Body of pancreas (tissue), 4 donors: Measurements from ENCODE around the gene KBTBD13. TPM values are rescaled to one million over a fixed set of nuclear protein-coding genes. Genes with fewer than 3 reads are reported as not detected.

ENCODE experiments used
- ATAC-seq: fragments of 150-250 bp; one replicate; pipeline ENCODE4 v1.9.1; 2016
- DNase-seq, 4 donors: peaks; one replicate each; pipeline ENCODE4 v3.0.0-alpha.2; 2019
- H3K27ac ChIP-seq, 4 donors: fragments of 200-600 bp; sonication (generic); 1 replicate in 3 of 4; 2 replicates in 1 of 4; pipeline versions ENCODE4 v1.5.1 to v1.6.1; 2016 to 2019; ENCODE audit warnings: mild to moderate bottlenecking in 1 of 4, mixed read lengths in 1 of 4, moderate library complexity in 1 of 4
- H3K27me3 ChIP-seq, 2 donors: fragments of 200-600 bp; sonication (generic); one replicate each; pipeline ENCODE4 v1.6.0; 2016; ENCODE audit warnings: mild to moderate bottlenecking in 1 of 2
- H3K36me3 ChIP-seq, 2 donors: fragments of 200-600 bp; sonication (generic); replicated peaks in 1 of 2; 2 replicates each; pipeline ENCODE4 v1.5.1; 2016; ENCODE audit warnings: low read depth in 2 of 2; ENCODE audit not compliant: insufficient read depth in 1 of 2
- H3K4me1 ChIP-seq: fragments of 200-600 bp; sonication (generic); one replicate; pipeline ENCODE4 v1.6.0; 2016
- H3K4me3 ChIP-seq, 2 donors: fragments of 200-600 bp; sonication (generic); 1 replicate in 1 of 2; 2 replicates in 1 of 2; pipeline ENCODE4 v1.5.1; 2016 to 2019
- H3K9me3 ChIP-seq, 3 donors: fragments of 200-600 bp; sonication (generic); 1 replicate in 2 of 3; 2 replicates in 1 of 3; pipeline ENCODE4 v1.5.1; 2016
- POLR2A ChIP-seq, 3 donors: fragments of 450-650 bp; IDR thresholded peaks; one replicate each; pipeline ENCODE4 v1.6.1; 2016; ENCODE audit warnings: antibody characterized with exemption in 3 of 3, mild to moderate bottlenecking in 2 of 3
- WGBS, 2 donors: methylation state at CpG; one replicate each; pipeline ENCODE4 v1.1.5; 2017; 5-methylcytosine and 5-hydroxymethylcytosine counted together
- intact Hi-C: fragments of 100-400 bp; cut with DNase I; formaldehyde crosslinking; loops from one replicate; pipeline ENCODE4 v1.15.1; 2023
- total RNA-seq, 2 donors: library from RNA; depleted of rRNA; stranded (reverse); fragments of >200 nt; gene quantifications; one replicate each; pipeline ENCODE4 v1.1.0, GENCODE V29; 2016
- TF ChIP-seq, protein P1 (sequence below), 7 experiments: fragments of 450-650 bp in 4 of 7; fragments of 200-600 bp in 3 of 7; sonication (generic) in 3 of 7; IDR thresholded peaks; one replicate each; pipeline ENCODE4 v1.5.1; 2016 to 2019; ENCODE audit warnings: antibody characterized with exemption in 7 of 7

The KBTBD13 gene
- total RNA-seq, 2 donors from 2014 or later: not detected

DNA sequence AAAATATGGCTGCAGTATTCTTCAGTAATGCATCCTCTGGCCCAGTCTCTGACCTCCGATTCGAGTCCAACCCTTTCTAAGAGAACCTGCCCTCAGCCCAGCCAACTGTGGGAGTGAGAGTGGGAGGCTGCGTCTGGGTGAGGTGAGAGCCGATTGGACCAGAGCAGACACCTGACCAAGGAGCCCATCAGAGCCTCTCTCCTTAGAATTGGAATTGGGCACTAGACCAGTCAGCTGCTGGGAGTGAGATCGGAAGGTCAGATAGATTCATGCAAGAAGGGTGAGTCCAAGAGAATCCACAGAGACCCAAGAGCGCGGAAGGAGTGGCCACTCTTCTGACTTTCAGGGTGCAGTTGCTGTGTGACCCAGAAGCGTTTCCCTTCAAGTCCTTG, 19.0 kb upstream of the KBTBD13 start:
- 81% methylated on average over 6 to 8 of the region's 8 CpGs for WGBS, 2 donors
- no peaks in the 10 kb centered on the region for H3K27me3 ChIP-seq
- ATAC-seq (no peak), DNase-seq (no peak)
- no peaks in the 10 kb centered on the region for H3K9me3 ChIP-seq
- TF ChIP-seq, protein P1, sequence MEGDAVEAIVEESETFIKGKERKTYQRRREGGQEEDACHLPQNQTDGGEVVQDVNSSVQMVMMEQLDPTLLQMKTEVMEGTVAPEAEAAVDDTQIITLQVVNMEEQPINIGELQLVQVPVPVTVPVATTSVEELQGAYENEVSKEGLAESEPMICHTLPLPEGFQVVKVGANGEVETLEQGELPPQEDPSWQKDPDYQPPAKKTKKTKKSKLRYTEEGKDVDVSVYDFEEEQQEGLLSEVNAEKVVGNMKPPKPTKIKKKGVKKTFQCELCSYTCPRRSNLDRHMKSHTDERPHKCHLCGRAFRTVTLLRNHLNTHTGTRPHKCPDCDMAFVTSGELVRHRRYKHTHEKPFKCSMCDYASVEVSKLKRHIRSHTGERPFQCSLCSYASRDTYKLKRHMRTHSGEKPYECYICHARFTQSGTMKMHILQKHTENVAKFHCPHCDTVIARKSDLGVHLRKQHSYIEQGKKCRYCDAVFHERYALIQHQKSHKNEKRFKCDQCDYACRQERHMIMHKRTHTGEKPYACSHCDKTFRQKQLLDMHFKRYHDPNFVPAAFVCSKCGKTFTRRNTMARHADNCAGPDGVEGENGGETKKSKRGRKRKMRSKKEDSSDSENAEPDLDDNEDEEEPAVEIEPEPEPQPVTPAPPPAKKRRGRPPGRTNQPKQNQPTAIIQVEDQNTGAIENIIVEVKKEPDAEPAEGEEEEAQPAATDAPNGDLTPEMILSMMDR (IDR thresholded peaks at IDR 0.05): no peak
- no peak for TF ChIP-seq POLR2A (IDR thresholded peaks at IDR 0.05)
- intact Hi-C loops: loop anchor here (10.0 kb wide), 1 partner anchor 217 kb away; no protein-coding TSS in a partner anchor
- no peaks in the 10 kb centered on the region for H3K4me1 ChIP-seq
- no peaks in the 10 kb centered on the region for H3K36me3 ChIP-seq
- no peak overlapping the region for H3K4me3 ChIP-seq
- no peak overlapping the region for H3K27ac ChIP-seq

DNA sequence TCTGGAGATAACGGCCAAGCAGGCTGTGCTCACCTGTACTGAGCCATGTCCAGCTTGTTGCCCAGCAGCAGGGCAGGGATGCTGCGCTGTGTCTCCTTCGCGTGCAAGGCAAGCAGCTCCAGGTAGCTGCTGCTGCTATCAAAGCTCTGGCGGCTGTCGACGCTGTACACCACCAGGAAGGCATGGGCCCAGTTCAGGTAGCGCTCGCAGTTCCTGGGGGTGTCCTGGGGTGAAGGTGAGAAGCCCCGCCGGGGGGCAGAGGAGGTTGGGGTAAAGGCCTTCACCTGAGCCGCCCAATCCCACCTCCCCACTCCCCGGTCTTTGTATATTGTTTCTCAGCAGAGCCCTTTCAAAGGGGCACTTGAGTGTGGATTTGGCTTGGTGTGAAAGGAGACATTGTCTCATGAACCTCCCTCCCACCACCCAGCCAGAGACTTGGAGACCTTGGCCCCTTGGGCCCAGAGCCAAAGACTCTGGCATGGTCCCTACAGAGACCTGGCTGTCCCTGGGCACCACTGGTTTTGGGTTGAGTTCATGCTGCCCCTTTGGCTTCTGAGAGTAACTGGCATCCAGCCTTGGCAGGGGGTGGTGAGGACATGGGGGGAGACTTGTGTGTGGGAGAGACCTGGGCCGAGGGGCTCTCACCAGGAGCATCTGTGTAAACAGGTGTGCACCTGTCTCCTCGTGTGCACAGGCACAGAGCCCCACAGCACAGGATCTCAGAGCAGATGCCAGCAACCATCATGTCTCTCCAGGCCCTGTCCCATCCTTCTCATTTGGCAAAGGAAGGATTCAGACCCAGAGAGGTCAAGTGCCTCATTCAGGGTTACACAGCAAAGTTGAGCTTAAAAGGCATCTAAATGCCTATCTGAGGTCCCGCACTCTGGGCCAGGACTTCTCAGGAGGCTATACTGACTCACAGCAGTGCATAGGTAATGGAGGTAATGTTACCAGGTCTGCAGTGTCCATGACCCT, 17.9 kb upstream of the KBTBD13 start:
- no peak overlapping the region for H3K4me3 ChIP-seq
- no peak overlapping the region for H3K27ac ChIP-seq
- WGBS, 2 donors: 68 to 70% methylated on average over 10 to 16 of the region's 16 CpGs
- DNase-seq (no peak), ATAC-seq (no peak)
- H3K36me3 ChIP-seq: no peaks in the 10 kb centered on the region
- H3K27me3 ChIP-seq: no peaks in the 10 kb centered on the region
- H3K9me3 ChIP-seq: no peaks in the 10 kb centered on the region
- no peaks in the 10 kb centered on the region for H3K4me1 ChIP-seq
- intact Hi-C loops: loop anchor here (10.0 kb wide), 1 partner anchor 216 kb away; no protein-coding TSS in a partner anchor
- no peak for TF ChIP-seq POLR2A (IDR thresholded peaks at IDR 0.05)
- TF ChIP-seq, protein P1 (IDR thresholded peaks at IDR 0.05): no peak

DNA sequence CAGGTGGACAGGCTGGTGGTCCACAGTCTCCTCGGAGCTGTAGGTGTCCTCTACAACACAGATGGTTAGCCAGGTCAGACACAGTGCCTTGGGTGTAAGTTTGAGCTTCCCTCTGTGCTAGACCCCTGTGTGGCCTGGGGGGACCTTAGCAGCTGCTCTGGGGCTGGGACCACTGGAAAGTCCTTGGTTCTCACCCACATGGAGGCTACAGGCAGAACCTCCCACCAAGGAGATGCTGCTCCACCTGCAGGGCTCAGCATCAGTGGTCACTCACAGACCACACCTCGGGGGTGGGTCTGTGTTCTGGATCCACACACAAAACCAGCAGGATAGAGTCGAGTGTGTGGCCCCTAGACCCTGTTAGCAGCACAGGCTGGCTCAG, 17.2 kb upstream of the KBTBD13 start:
- no peak for TF ChIP-seq POLR2A (IDR thresholded peaks at IDR 0.05)
- TF ChIP-seq, protein P1 (IDR thresholded peaks at IDR 0.05): no peak
- intact Hi-C loops: loop anchor here (10.0 kb wide), 1 partner anchor 215 kb away; no protein-coding TSS in a partner anchor
- Histone ChIP-seq H3K9me3 (no peaks in the 10 kb centered on the region), H3K36me3 (no peaks in the 10 kb centered on the region), H3K27ac (no peak overlapping the region), H3K4me1 (no peaks in the 10 kb centered on the region), H3K27me3 (no peaks in the 10 kb centered on the region), H3K4me3 (no peak overlapping the region)
- WGBS, 2 donors: 45 to 54% methylated on average over 2 to 3 of the region's 3 CpGs
- no peak for ATAC-seq
- DNase-seq: no peak

DNA sequence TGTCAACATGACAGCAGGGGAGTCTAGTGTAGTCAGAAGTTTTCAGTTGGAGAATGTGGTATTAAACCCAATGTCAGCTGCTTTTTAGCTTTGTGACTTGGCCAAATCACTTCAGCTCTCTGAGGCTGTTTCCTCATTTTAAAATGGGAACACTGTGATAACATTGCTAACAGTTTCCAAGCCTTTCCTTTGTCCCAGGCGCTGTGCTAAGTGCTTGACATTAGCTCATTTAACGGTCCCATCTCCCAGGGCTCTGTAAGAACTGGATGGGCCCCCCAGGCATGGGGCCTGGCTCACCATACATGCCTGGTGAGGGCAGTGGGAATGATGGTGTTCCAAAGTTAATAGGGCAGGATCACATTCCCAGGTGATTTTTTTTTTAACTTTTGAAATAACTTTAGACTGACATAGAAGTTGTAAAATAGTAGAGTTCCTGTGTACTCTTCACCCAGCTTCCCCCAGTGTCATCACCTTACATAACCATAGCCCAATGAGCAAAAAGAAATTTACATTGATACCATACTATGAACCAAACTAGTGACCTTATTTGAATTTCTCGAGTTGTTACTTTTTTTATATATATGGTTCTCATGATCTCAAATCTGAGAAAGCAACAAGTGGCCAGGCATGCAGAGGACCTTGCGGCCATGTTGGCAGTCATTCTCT, 16.5 kb upstream of the KBTBD13 start:
- H3K27ac ChIP-seq: no peak overlapping the region
- H3K27me3 ChIP-seq: peaks cover 0 to 2% of the 10 kb centered on the region in 2 donors
- H3K4me1 ChIP-seq: no peaks in the 10 kb centered on the region
- 76 to 92% methylated on average over 4 of the region's 4 CpGs for WGBS, 2 donors
- H3K36me3 ChIP-seq: no peaks in the 10 kb centered on the region
- H3K9me3 ChIP-seq: no peaks in the 10 kb centered on the region
- no peak for DNase-seq
- no peak for ATAC-seq
- H3K4me3 ChIP-seq: no peak overlapping the region
- intact Hi-C loops: loop anchor here (10.0 kb wide), 1 partner anchor 215 kb away; no protein-coding TSS in a partner anchor
- TF ChIP-seq, protein P1 (IDR thresholded peaks at IDR 0.05): no peak
